Kasumi-1 (cell line): ENCODE measurements around the gene TCAF1.
A peak's percentile ranks its signal among the peaks of the same experiment; 100 is the strongest.
"Not testable (repeated sequence)": the region's sequence is repeated elsewhere in the genome, so short reads cannot be mapped to it uniquely, and the experiment has no call there.

ENCODE experiments used
- DNase-seq, 2 experiments: peaks; one replicate each; lab custom pipeline; 2025; lab: John Stamatoyannopoulos, UW

Gene TCAF1

DNA sequence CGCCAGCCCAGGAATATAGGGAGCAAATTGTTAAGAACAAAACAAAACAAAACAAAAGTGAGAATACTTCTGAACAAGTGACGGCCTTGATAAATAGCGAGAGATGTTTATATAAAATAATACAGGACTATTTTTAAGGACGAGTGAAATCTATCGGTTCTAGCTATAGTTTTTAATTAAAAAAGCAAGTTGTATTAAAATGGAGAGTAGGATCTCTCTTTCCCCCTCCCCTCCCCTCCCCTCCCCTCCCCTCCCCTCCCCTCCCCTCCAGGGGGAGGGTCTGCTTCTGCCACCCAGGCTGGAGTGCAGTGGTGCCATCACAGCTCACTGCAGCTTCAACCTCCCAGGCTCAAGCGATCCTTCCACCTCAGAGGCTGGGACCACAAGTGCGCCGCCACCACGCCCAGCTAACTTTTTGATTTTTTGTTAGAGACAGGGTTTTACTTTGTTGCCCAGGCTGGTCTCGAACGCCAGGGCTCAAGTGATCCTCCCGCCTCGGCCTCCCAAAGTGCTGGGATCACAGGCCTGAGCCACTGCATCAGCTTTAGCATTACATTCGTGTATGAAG lies 440 bp upstream of the TCAF1 start:
- DNase-seq: no peak

DNA sequence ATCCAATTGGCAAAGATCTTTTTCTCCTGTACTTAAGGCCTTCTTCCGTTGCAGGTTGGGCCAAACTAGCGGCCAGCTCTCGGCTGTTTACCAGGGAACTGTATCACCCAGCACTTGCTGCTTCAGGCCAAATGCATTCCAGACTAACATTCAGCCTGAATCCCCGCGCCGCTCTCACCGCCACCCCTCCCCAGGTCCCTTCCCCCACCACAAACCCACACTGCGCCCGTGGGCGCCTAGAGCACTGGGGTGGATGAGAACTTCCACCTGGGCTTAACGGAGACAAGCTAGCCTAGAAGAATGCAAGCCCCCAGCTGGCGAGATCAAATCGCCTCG lies 676 bp downstream of the TCAF1 start:
- peak in 1 of 2 experiments; percentile 36 for DNase-seq

DNA sequence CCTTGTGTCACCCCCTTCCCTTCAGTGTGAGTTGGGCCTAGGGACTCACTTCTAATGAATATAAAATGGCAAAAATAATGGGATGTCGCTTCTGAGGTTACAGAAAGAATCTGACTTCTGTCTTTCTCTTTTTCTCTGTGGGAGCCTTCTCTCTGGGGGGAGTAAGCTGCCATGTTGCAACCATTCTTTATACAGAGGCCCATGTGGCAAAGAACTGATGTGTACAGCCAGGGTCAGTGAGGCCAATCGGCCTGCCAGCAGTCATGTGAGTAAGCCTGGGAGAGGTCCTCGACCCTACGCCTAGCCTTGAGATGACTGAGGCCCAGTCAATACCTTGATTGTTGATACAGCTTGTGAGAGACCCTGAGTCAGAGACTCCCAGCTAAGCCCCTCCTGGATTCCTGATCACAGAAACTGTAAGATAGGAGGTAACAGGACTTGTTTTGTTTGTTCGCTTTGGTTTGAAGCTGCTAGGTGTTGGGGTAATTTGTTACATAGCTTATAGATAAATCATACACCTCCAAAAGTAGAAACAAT lies 1.7 kb downstream of the TCAF1 start:
- DNase-seq: no peak

DNA sequence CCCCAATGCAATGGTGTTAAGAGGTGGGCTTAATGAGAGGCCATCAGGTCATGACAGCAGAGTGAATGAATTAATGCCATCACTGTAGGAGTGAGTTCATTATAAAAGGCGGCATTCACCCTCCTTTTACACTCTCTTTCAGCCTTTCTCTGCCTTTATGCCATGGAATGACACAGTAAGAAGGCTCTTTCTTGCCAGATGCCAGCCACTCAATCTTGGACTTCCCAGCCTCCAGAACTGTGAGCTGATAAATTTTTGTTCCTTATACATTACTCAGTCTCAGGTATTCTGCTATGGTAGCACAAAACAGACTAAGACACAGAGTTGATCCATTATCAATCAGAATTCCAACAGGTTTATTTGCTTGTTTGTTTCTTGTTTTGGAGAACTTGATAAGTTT lies 3.2 kb downstream of the TCAF1 start:
- DNase-seq: no peak

DNA sequence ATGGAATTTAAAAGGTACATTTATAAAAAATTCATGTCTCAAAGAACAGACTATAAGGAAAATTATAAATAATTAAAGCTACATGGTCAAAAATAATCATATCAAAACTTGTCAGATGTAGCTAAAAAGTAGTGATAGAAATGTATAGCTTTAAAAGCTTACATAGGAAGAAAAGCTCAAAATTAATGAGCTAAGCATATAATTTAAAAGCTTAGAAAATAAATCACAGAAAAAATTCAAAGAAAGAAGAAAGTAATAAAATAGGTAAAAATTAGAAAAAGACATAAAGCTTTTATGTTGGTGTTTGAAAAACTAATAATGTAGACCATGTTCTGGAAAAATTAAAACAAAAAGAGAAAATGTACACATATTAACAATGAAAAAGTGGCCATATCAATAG lies 5.3 kb downstream of the TCAF1 start:
- DNase-seq: no peak

DNA sequence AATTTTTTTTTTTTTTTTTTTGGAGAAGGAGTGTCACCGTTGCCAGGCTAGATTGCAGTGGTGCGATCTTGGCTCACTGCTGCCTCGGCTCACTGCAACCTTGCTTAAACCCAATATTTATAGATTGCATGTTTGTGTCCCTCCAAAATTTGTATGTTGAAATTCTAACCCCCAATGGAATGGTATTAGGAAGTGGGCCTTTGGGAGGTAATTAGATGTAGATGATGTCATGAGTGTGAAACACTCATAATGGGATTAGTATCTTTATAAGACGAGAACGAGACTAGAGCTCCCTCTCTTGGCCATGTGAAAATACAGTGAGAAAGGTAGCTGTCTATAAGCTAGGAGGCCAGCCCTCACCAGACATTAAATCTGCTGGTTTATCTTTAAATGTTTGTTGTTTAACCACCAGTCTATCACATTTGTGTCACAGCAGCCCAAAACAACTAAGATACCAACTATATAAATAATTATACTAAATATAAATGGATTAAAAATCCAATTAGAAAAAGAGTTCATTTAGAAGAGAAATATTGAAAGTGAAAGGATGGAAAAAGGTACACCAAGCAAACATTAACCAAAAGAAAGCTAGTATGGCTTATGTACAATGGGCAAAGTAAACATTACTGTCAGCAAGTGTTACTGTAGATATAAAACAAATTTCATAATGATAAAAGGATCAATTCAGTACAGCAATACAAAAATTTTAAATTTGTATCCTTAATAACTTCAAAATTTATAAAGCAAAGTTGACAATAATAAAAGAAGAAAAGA lies 9.3 kb downstream of the TCAF1 start:
- peak; percentile 69 to 78 for DNase-seq

DNA sequence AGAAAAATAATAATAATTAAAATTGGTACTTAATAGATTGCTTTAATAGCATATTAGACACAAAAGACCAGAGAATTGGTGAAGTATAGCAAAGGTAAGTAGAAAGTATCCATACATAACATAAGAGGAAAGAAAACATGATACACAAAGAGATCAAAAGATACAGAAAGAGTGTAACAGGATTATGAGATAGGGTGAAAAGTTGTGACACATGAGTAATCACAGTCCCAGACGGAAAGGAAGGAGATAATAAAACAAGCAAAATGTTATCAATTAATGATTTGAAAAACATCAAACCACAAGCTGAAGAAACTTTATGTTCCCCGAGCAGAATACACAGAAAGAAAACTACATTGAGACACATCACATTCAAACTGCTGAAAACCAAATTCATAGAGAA lies 10.5 kb downstream of the TCAF1 start:
- DNase-seq: no peak

DNA sequence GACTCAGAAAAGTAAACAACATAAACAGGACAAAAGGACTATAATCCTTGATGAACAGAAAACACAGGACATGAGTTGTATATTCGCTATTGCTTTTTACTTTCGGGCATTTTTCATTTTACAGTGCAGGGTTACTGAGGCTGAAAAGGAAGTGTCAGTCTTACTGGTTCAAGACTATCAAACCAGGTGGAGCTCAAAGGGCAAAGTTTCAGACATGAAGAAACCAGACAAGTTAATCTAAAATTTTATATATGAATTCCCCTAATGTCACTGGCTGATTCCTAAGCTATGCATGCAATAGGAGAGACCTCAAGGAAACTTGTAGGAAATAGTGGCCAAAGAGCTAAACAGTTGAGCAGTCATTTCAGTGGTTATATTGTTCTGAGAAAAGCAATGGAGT lies 11.4 kb downstream of the TCAF1 start:
- no peak for DNase-seq

DNA sequence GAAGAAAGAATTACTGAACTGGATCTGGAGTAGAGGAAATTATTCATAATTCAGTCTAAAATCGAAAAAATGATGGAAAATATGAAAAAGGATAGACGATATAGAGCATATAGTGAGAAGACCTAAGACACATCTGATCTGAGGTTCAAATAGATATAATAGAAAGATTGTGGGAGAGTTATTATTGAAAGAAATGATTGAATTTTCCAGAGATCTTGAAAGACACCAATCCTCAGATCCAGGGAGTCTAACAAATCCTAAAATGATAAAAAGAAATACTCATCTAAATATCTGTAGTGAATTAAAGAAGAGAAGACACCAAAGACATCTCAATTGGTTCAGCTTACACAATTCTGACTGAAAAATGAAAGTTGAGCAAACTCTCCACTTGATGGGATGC lies 12.9 kb downstream of the TCAF1 start:
- DNase-seq: no peak

DNA sequence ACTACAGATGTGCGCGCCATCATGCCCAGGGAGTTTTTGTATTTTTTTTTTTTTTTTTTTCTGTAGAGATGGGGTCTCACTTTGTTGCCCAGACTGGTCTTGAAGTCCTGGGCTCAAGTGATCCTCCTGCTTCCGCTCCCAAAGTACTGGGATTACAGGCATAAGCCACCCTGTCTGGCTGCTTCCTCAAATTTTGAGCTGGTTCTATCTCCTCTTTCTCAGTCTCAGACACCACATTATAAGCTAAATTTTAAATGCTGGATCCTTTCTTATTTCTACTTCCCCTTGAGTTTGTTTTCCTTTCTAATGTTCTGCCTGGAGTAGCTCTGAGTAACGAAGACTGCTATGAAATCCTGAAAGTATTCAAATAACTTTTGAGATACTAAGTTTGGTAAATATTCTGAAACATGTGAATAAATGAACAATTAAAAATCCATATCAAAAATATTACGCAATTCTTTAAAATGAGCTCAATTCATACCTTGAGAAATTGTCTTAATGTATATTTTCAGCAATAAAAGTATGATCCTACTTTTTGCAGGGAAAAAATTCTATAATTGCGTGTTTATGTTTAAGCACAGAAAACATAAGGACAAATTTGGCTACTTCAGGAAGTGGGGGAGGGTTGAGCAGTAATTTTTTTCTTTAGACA lies 15.0 kb downstream of the TCAF1 start:
- peak; percentile 14 to 27 for DNase-seq

DNA sequence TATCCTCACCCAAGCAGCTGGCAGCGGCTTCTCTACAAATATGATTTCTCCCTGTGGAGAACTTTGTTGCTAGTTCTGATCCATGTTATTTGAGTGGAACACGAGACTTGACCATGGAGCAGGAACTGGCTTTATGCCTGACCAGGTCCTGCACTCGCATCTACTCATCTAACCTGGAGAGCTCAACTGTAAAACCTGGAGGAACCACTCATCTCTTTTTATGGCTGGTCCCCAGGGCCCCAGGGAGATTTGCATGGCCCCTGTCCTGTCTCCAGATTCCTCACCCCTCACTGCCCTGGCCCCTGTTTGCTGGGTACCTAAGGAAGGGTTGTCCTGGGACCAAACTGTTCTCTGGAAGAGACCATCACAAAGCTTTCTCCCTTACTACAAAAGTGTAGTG lies 16.0 kb downstream of the TCAF1 start:
- no peak for DNase-seq

DNA sequence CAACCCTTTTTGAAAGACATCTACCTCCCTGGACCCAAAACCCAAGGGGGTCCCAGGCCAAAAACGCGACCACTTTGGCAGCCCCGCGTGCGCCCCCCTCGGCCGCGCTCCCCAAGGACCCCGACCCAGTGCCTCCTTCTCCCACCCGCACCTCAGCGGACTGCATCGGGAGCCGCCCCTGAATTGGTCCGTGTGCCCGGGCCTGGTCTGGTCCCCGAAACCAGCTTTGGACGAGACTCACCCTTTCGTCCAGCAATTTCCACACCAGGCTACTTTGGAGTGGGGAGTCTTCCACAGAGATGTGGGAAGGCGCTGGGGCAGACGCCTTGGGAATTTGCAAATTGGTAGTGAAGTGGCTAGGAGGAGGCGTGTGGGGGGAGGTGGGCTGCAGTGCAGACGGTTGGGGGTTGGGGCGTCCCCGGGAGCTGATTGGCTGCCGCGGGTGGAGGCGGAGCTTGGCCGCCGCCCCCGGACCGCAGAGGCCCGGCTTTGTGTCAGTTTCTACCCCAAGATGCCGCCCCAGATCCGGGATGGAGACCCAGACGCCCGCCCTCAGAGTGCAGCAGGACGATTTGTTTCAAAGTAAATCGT lies 16.9 kb downstream of the TCAF1 start:
- DNase-seq: no peak

DNA sequence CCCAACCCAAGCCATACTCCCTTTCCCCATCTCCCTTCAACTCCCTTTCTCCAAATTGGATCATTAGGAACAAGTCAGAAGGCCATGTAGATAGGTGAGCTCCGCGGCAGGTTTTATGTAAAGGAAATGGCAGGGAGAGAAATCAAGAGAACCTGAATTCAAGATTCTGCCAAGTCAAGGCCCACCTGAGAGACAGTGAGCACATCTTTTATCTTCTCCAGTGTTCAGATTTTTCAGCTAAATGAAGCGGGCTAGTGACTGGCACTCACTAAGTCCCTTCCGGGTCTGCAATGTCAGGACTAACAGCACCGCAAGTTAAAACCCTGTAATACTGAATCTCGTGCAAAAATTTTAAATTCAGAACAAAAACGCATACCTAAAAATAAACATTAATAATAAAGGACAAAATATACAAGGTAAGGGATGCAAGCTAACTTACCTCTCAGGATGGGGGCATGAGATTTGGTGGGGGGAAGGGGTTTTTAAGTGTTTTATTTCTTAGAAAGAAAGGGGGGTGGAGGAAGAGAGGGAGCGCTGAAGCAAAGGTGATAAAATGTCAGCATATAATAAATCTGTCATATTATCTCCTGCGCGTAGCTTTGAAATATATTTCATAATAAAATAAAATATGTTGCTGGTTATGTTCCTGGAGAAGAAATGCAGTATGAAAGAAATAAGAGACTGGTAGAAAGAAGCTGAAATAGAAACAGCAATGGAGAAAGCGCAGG lies 17.6 kb downstream of the TCAF1 start:
- DNase-seq: no peak

DNA sequence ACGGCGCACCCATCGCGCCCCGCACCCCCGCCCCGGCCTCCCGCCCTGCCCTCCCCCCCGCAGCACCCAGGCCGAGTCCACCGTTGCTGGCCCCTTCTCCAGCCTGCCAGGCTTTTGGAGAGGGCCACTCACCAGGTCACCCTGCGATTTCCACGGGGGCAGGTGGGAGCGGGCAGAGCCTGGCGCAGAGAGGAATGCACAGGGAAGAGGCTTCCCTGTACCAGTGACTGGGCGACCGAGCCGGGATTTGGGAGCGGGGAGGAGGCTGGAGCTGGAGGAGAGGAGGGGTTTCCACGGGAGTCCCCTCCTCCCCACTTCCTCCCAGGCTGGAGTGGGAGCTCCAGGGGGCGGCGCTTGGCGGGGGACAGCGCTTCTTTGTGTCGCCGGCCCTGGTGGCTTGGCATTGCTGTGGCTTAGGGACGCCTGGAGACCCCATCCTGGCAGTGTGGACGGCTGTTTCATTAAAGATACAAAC lies 19.3 kb downstream of the TCAF1 start:
- no peak for DNase-seq

DNA sequence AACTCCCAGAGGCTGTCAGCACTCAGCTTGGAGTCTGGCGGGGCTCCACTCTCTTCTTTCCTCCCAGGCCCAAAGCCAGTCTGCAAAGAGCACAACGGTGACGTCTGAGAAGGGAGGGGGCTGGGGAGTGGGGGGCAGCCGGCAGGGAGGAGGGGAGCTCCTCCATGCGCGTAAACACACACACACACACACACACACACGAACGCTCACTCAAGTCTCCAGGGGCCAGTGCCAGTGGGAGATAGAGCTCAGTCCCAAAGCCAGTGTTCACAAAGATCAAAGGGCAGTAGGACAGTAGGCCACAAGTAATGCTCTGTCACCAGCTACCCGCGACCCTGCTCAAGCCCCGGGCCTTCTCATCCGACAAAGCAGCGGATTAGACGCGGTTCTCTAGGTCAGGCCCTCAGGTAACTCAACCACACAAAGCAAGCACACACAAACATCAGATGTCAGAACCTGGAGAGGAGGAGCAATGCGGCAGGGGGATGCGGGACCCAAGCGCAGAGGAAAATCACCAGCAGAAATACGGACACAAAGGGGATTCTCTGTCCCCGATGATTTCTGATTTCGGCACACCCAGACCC lies 19.9 kb downstream of the TCAF1 start:
- DNase-seq: no peak

DNA sequence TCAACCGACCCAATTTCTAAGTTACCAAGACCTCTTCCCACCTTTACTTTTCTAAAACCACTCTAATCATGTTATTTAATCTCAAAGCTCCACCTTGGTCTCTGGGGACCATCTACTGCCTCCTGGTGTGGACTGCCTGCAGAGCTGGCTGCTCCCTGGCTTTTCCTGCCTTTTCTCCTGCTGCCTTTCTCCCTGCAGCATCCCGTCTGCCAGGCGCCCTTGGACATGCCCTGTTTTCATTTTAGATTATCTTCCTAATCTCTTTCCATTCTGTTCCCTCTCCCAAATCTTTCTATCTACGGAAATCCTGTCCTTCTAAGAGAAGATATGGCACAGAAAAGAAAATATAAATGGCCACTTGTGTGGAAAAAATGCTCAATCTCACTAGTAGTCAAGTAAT lies 23.1 kb downstream of the TCAF1 start:
- no peak for DNase-seq

DNA sequence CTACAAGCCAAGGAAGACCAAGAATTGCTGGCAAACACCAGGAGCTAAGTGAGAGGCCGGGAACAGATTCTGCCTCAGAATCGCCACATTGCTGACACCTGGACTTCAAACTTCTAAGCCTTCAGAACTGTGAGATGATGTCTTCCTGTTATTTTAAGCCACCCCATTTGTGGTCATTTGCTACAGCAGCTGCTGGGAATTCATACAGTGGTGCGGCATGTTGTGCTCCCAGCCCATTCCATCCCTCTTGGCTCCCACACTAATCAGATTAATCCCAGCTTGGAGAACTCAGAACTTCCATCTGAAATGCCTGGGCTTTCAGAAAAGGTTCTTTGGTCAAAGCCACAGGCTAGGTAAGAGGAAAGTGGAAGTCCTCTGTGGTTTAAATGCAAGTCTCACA lies 24.9 kb downstream of the TCAF1 start:
- DNase-seq: no peak

DNA sequence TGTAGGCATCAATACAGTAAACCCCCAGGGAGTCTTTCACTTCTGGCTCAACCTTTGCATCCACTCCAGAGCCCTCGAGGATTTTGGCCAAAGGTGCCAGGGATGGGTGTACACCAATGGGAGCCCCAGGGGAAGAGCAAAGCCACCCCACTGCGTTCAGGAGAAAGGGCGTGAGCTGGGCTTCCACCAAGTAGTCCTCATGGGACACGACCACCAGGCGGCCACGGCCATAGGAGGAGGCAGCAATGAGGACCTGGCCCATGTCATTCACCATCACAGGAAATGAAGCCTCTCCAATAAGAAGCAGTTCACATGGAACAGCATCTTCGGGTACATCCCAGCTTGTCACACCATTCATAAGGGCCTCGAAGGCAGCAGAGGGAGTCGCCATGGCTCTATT lies 25.8 kb downstream of the TCAF1 start:
- DNase-seq: no peak

DNA sequence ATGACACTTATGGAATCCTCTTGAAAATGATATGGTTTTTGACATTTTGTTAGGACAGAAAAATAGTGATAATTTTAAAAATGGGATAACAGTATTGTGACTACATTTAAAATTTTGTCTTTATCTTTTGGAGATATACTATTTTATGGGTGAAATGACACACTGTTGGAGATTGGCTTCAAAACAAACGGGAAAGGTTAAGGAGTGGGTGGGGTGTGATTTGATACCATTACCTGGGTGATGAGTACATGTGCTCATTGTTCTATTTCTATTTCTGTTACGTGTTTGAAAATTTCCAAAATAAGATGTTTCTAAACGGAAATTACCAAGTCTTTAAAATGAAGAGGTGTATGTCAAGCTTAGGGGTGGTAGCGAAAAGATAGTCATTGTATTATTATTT lies 28.7 kb downstream of the TCAF1 start:
- not testable (repeated sequence) for DNase-seq

DNA sequence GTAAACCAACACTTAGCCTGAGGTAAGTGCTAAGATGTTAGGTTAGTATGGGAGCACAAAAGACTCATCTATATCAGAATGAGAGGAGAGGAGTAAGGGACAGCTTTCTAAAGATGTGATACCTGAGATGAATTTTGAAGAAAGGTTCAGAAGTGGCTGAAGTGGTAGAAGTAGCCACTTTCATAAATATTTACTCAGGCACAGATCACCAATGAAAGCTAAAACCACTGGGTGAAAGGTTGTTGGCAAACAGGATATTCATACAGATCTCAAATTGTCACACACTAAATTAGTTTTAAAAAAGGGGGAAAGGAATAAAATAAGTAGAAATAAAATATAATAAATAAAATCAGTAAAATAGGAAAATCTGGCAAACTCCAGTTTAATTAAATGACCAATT lies 30.4 kb downstream of the TCAF1 start:
- DNase-seq: not testable (repeated sequence)

DNA sequence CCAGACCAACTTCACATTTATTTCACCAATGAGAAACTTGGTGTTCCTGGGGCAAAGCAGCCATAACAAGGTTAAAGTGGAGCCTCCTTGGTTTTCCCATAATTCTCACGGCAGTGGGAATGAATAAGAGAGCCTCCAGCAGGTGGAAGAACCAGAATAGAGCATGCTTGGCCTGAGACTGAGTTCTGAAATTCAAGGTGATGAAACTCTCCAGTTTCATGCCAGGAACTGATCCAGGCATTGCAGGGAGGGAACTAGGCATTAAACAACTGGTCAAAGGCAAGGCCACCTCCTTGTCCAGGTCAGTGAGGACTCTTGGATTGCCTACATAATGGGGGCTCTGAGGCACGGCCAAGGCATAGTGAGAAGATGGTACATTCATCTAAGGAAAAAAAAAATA lies 44.0 kb downstream of the TCAF1 start:
- not testable (repeated sequence) for DNase-seq

DNA sequence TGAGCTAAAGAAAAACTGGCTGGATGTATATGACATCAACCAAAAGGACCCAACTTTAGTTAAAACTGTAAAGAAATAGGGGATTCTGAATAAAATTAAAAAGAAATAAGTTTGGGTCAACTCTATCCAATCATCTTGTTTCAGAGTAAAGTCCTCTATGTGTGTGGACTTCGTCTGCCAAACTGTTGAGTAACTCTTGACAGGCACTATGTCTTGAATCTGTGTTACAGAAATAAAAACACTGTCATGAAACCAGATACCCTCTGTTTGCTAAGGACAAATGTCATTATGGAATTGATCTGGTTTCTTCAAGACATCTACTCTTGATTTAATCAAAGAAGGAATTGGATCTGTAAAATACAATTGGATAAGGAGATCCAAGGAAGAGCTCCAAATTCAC lies 46.5 kb downstream of the TCAF1 start:
- not testable (repeated sequence) for DNase-seq
